ENCODE results near the gene C1orf210.
A peak's percentile ranks its signal among the peaks of the same experiment; 100 is the strongest.

- TF ChIP-seq CTCF (optimal IDR thresholded peaks at IDR 0.05 in 1 of 3, IDR thresholded peaks at IDR 0.05 in 1 of 3, conservative IDR thresholded peaks at IDR 0.05 in 1 of 3; ENCODE audit: extremely low read depth in 1 of 3, insufficient read depth in 2 of 3, low read length in 3 of 3) (peak in 1 of 3 experiments; percentile 14), EZH2 (IDR thresholded peaks at IDR 0.05; ENCODE audit: low read length) (no peak)
These were observed 31.5 kb upstream of the C1orf210 start for GRCh38 chr1:43316738-43317520.
